GM23338 (cell line): ENCODE results near the gene CAMTA1. TPM values are rescaled to one million over a fixed set of nuclear protein-coding genes. Genes with fewer than 3 reads are reported as not detected.
A peak's percentile ranks its signal among the peaks of the same experiment; 100 is the strongest.

ENCODE experiments used
- ATAC-seq: fragments of 200-7000 bp; cut with Tn5 transposase; 3 replicates; pipeline ENCODE4 v1.9.1; 2020
- DNase-seq: peaks from one replicate; pipeline ENCODE4 v3.0.0-alpha.2; 2015; ENCODE audit warnings: low spot score
- H2AFZ ChIP-seq: fragments of 200-600 bp; sonication (generic); 2 replicates; pipeline ENCODE4 v1.8.0; 2016; ENCODE audit warnings: antibody characterized with exemption, mild to moderate bottlenecking, moderate library complexity
- H3F3A ChIP-seq: fragments of 200-600 bp; sonication (generic); replicated peaks from 2 replicates; pipeline ENCODE4 v1.8.0; 2017; ENCODE audit warnings: antibody characterized with exemption, mixed run types, low read depth
- H3K27ac ChIP-seq: fragments of 200-600 bp; sonication (generic); 2 replicates; pipeline ENCODE4 v1.6.1; 2016; ENCODE audit warnings: low read depth
- H3K27me3 ChIP-seq: fragments of 200-600 bp; sonication (generic); 2 replicates; pipeline ENCODE4 v1.8.0; 2016; ENCODE audit warnings: mild to moderate bottlenecking, mixed run types, moderate library complexity; ENCODE audit not compliant: insufficient read depth
- H3K36me3 ChIP-seq: fragments of 200-600 bp; sonication (generic); 2 replicates; pipeline ENCODE4 v1.8.0; 2016; ENCODE audit warnings: mild to moderate bottlenecking; ENCODE audit not compliant: insufficient read depth
- H3K4me1 ChIP-seq: fragments of 200-600 bp; sonication (generic); 2 replicates; pipeline ENCODE4 v1.8.0; 2016; ENCODE audit warnings: mild to moderate bottlenecking, moderate library complexity; ENCODE audit not compliant: insufficient read depth
- H3K4me2 ChIP-seq: fragments of 200-600 bp; sonication (generic); 2 replicates; pipeline ENCODE4 v1.7.1; 2017; ENCODE audit warnings: mixed run types
- H3K4me3 ChIP-seq: fragments of 200-600 bp; sonication (generic); 2 replicates; pipeline ENCODE4 v1.6.1; 2016; ENCODE audit warnings: mixed run types
- H3K79me2 ChIP-seq: fragments of 200-600 bp; sonication (generic); replicated peaks from 2 replicates; pipeline ENCODE4 v1.8.0; 2017; ENCODE audit warnings: mild to moderate bottlenecking; ENCODE audit not compliant: insufficient read depth
- H3K9me2 ChIP-seq: fragments of 200-600 bp; sonication (generic); 2 replicates; pipeline ENCODE4 v1.8.0; 2017; ENCODE audit not compliant: insufficient read depth
- H4K20me1 ChIP-seq: fragments of 200-600 bp; sonication (generic); replicated peaks from 2 replicates; pipeline ENCODE4 v1.8.0; 2017; ENCODE audit warnings: mild to moderate bottlenecking; ENCODE audit not compliant: insufficient read depth
- H3K27ac Mint-ChIP-seq: 2 replicates; pipeline ENCODE4 v1.8.0; 2020; ENCODE audit warnings: inconsistent platforms, mild to moderate bottlenecking, moderate library complexity, mixed read lengths
- H3K27me3 Mint-ChIP-seq: 3 replicates; pipeline ENCODE4 v1.8.0; 2022; ENCODE audit warnings: low read depth, mild to moderate bottlenecking, moderate library complexity, mixed read lengths, inconsistent platforms; ENCODE audit not compliant: insufficient read depth, poor library complexity
- H3K36me3 Mint-ChIP-seq: 3 replicates; pipeline ENCODE4 v1.8.0; 2021; ENCODE audit warnings: low read depth, mild to moderate bottlenecking, inconsistent platforms, moderate library complexity, mixed read lengths
- H3K4me1 Mint-ChIP-seq: 3 replicates; pipeline ENCODE4 v1.8.0; 2020; ENCODE audit warnings: mild to moderate bottlenecking, inconsistent platforms, mixed read lengths
- H3K4me3 Mint-ChIP-seq: 3 replicates; pipeline ENCODE4 v1.8.0; 2021; ENCODE audit warnings: moderate library complexity, mild to moderate bottlenecking, inconsistent platforms, mixed read lengths
- H3K9me3 Mint-ChIP-seq: 3 replicates; pipeline ENCODE4 v1.8.0; 2020; ENCODE audit warnings: moderate library complexity, mild to moderate bottlenecking, inconsistent platforms, mixed read lengths
- CREB1 ChIP-seq: fragments of 250-450 bp; sonication (Bioruptor Pico); IDR thresholded peaks from 2 replicates; pipeline ENCODE4 v1.5.0; 2020; ENCODE audit warnings: low read depth, mild to moderate bottlenecking, moderate library complexity
- CTCF ChIP-seq, 2 experiments: fragments of 200-600 bp in 1 of 2; sonication (generic) in 1 of 2; conservative IDR thresholded peaks; 2 replicates each; pipeline versions ENCODE4 v1.5.1 to v1.6.1; 2016 to 2017; ENCODE audit warnings: antibody characterized with exemption in 2 of 2, low read depth in 2 of 2, mild to moderate bottlenecking in 2 of 2, moderate library complexity in 1 of 2
- ETS1 ChIP-seq: IDR thresholded peaks from 2 replicates; pipeline ENCODE4 v1.6.1; 2016; ENCODE audit warnings: antibody characterized with exemption
- EZH2phosphoT487 ChIP-seq: fragments of 200-600 bp; sonication (generic); IDR thresholded peaks from one replicate; pipeline ENCODE4 v1.8.1; 2018; ENCODE audit warnings: antibody characterized with exemption; ENCODE audit not compliant: unreplicated experiment
- POLR2AphosphoS5 ChIP-seq: IDR thresholded peaks from 2 replicates; pipeline ENCODE4 v1.6.1; 2016; ENCODE audit warnings: antibody characterized with exemption, low read depth
- STAT1 ChIP-seq: IDR thresholded peaks from one replicate; pipeline ENCODE4 v1.6.1; 2016; ENCODE audit warnings: antibody characterized with exemption; ENCODE audit not compliant: unreplicated experiment
- polyA plus RNA-seq: library from polyadenylated mRNA; unstranded; fragments of >200 nt; fragmentation: Nextera tagmentation; extraction: Ambion mirVana; gene quantifications from 2 replicates; pipeline ENCODE4 v1.2.1, GENCODE V29; 2016
- total RNA-seq: library from RNA; depleted of rRNA; stranded (reverse); fragments of >200 nt; shearing (Covaris generic); gene quantifications from 2 replicates; pipeline ENCODE4 v1.2.3, GENCODE V29; 2014

CAMTA1 gene
- total and polyA plus RNA-seq, 2 experiments from 2014 or later = 115 to 519 TPM

- Histone ChIP-seq H3K36me3 (no peaks in the 10 kb centered on the region), H3K4me3 (no peak overlapping the region), H2AFZ (no peak overlapping the region), H3K27me3 (no peaks in the 10 kb centered on the region), H3F3A (no peaks in the 10 kb centered on the region), H4K20me1 (no peaks in the 10 kb centered on the region; the same call in none of the 2 replicates), H3K9me2 (no peaks in the 10 kb centered on the region), H3K79me2 (no peaks in the 10 kb centered on the region), H3K4me2 (no peak overlapping the region), H3K4me1 (no peaks in the 10 kb centered on the region), H3K27ac (no peak overlapping the region)
- Mint-ChIP-seq H3K27ac (no peak overlapping the region), H3K27me3 (peaks cover 3% of the 10 kb centered on the region), H3K9me3 (no peaks in the 10 kb centered on the region), H3K36me3 (no peaks in the 10 kb centered on the region), H3K4me1 (peaks cover 9% of the 10 kb centered on the region), H3K4me3 (no peak overlapping the region)
- no peak for TF ChIP-seq POLR2AphosphoS5
- TF ChIP-seq ETS1 = no peak
- TF ChIP-seq STAT1 = no peak
- no peak for TF ChIP-seq EZH2phosphoT487
- no peak for TF ChIP-seq CREB1 (CRISPR knock-in tag)
- DNase-seq (no peak), ATAC-seq (no peak)
These were observed 411.0 kb downstream of the CAMTA1 start for GRCh38 chr1:7196036-7196911.

GRCh38 chr1:7198664-7199063, 413.4 kb downstream of the CAMTA1 start:
- H3K9me3 Mint-ChIP-seq = no peaks in the 10 kb centered on the region
- no peaks in the 10 kb centered on the region for H3K27me3 ChIP-seq
- ATAC-seq = peak; percentile 73
- no peak overlapping the region for H3K27ac ChIP-seq
- H3K4me2 ChIP-seq = no peak overlapping the region
- H3K4me1 Mint-ChIP-seq = peaks cover 9% of the 10 kb centered on the region
- H4K20me1 ChIP-seq = no peaks in the 10 kb centered on the region
- peaks cover 3% of the 10 kb centered on the region for H3K27me3 Mint-ChIP-seq
- H3K79me2 ChIP-seq = no peaks in the 10 kb centered on the region
- TF ChIP-seq STAT1 = no peak
- TF ChIP-seq CTCF (conservative IDR thresholded peaks at IDR 0.05; ENCODE audit: low read depth in 2 of 2) = peak in 1 of 2 experiments; percentile 43; a peak in 2 of 4 replicates
- no peaks in the 10 kb centered on the region for H3F3A ChIP-seq
- no peak overlapping the region for H3K27ac Mint-ChIP-seq
- H3K4me3 ChIP-seq = no peak overlapping the region
- DNase-seq = no peak
- no peaks in the 10 kb centered on the region for H3K36me3 Mint-ChIP-seq
- no peak overlapping the region for H3K4me3 Mint-ChIP-seq
- no peaks in the 10 kb centered on the region for H3K36me3 ChIP-seq
- no peaks in the 10 kb centered on the region for H3K4me1 ChIP-seq
- H3K9me2 ChIP-seq = no peaks in the 10 kb centered on the region
- H2AFZ ChIP-seq = peak overlapping the region; percentile 76
